Gastroesophageal sphincter (tissue), 4 donors: Measurements from ENCODE around the gene ARMC9. TPM values are rescaled to one million over a fixed set of nuclear protein-coding genes. Genes with fewer than 3 reads are reported as not detected.
A peak's percentile ranks its signal among the peaks of the same experiment; 100 is the strongest.

Experiments
- ATAC-seq: fragments of 150-250 bp; one replicate; pipeline ENCODE4 v1.9.1; 2016; ENCODE audit warnings: mild to moderate bottlenecking, moderate library complexity
- H3K27ac ChIP-seq, 4 donors: fragments of 200-600 bp; sonication (generic) in 3 of 4; 1 replicate in 3 of 4; 2 replicates in 1 of 4; pipeline ENCODE4 v1.5.1; 2016 to 2019
- H3K27me3 ChIP-seq: fragments of 200-600 bp; sonication (generic); one replicate; pipeline ENCODE4 v1.5.1; 2019
- H3K36me3 ChIP-seq, 2 donors: fragments of 200-600 bp; sonication (generic); one replicate each; pipeline ENCODE4 v1.5.1; 2019; ENCODE audit warnings: control low read depth in 1 of 2
- H3K4me1 ChIP-seq, 3 donors: fragments of 200-600 bp; sonication (generic); 1 replicate in 2 of 3; 2 replicates in 1 of 3; pipeline ENCODE4 v1.5.1; 2016 to 2019; ENCODE audit warnings: control low read depth in 2 of 3
- H3K4me3 ChIP-seq, 2 donors: fragments of 200-600 bp; sonication (generic); one replicate each; pipeline ENCODE4 v1.5.1; 2019; ENCODE audit warnings: mild to moderate bottlenecking in 1 of 2, moderate library complexity in 1 of 2
- H3K9me3 ChIP-seq, 3 donors: fragments of 200-600 bp; sonication (generic); one replicate each; pipeline ENCODE4 v1.5.1; 2017 to 2019; ENCODE audit warnings: control low read depth in 2 of 3
- CTCF ChIP-seq, 4 experiments: fragments of 200-600 bp in 2 of 4; fragments of 450-650 bp in 2 of 4; sonication (generic) in 1 of 4; IDR thresholded peaks; one replicate each; pipeline ENCODE4 v1.5.1; 2017 to 2019; ENCODE audit warnings: antibody characterized with exemption in 4 of 4, mild to moderate bottlenecking in 2 of 4, moderate library complexity in 2 of 4
- EP300 ChIP-seq: sonication (generic); formaldehyde crosslinking; IDR thresholded peaks from one replicate; pipeline ENCODE4 v1.6.1; 2017; ENCODE audit warnings: antibody characterized with exemption, mild to moderate bottlenecking
- POLR2A ChIP-seq, 2 donors: fragments of 450-650 bp; IDR thresholded peaks; one replicate each; pipeline ENCODE4 v1.6.1; 2017; ENCODE audit warnings: antibody characterized with exemption in 2 of 2, mild to moderate bottlenecking in 2 of 2, moderate library complexity in 1 of 2
- POLR2AphosphoS5 ChIP-seq: sonication (generic); formaldehyde crosslinking; IDR thresholded peaks from one replicate; pipeline ENCODE4 v1.6.1; 2017; ENCODE audit warnings: antibody characterized with exemption
- WGBS, 2 donors: methylation state at CpG; one replicate each; pipeline ENCODE4 v1.1.5; 2018; ENCODE audit warnings: low coverage in 1 of 2; 5-methylcytosine and 5-hydroxymethylcytosine counted together
- total RNA-seq, 4 donors: library from RNA; depleted of rRNA; stranded (reverse); fragments of >200 nt; gene quantifications; one replicate each; pipeline ENCODE4 v1.1.0, GENCODE V29; 2016

Gene ARMC9
- total RNA-seq, 4 donors from 2014 or later: 69.6 to 298 (median 152) TPM

DNA sequence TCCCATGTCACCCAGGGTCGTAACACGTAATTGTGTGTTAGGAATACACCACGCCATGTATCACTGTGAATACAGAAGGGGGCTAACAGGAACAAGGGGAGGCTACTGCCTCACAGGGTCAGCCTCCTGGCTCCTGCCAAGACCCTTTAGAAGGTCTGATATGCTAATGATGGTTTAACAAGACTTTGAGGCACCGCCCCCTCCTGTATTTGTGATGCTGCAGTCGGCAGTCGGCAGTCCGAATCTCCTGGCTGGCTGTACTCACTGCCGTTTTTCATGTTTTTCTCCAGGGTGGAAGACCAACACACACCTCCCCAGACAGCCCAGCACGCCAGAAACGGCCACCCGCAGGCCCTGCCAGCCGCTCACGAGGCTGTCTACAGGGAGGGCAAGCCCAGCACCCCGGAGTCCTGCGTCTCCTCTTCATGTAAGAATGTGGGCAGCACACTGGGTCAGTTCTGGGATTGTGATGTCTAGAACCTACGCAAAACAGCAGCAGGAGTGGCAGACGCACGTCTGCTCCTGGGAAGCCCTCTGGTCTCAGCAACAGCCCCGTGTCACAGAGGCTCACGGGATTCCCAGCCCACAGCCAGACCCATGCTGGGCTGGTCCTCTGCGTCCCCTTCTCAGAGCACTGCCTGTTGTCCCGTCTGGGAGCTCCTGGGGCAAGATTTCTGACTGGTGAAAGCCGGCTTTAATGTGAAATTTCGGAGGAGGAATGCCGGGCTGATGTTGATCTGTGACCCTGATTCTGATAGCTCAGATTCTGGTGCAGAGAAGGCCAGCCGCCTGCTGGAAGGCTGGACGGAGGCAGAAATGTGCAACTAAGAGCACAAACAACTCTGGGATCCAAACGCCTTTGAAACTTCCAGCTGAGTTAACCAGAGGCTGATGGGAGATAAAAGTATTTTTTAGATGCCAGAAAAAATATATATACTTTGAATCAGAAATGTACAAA is 157.4 kb downstream of the ARMC9 start:
- H3K36me3 ChIP-seq: peaks cover 0 to 58% of the 10 kb centered on the region in 2 donors
- peak overlapping the region in 2 of 4 donors; percentile 11 to 34 for H3K27ac ChIP-seq
- no peaks in the 10 kb centered on the region for H3K27me3 ChIP-seq
- no peak for ATAC-seq
- no peaks in the 10 kb centered on the region for H3K9me3 ChIP-seq
- WGBS, 2 donors: 55 to 60% methylated on average over 3 of the region's 28 CpGs
- no peak overlapping the region for H3K4me3 ChIP-seq
- H3K4me1 ChIP-seq: no peaks in the 10 kb centered on the region
- no peak for TF ChIP-seq CTCF (IDR thresholded peaks at IDR 0.05)
- TF ChIP-seq EP300: no peak
- TF ChIP-seq POLR2A (IDR thresholded peaks at IDR 0.05): no peak

DNA sequence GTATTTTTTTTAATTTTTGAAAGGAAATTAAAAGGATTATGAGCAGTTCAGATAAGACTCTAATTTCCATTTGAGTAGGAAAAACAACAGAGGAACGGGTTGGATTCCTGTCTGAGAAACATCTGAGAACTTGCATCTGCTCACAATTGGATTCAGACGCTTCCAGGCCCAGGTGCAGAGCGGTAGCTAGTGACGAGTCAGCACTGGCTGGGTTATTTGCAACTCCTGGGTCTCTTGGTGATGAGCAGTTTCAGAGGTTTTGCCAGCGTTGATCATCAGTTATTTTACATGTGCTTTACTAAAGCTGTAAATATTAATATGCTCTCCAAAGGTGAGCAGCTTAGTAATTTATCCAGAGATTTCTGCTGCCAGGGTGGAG is 158.0 kb downstream of the ARMC9 start:
- 59 to 78% methylated on average over 4 to 5 of the region's 5 CpGs for WGBS, 2 donors
- TF ChIP-seq CTCF (IDR thresholded peaks at IDR 0.05): no peak
- no peak for TF ChIP-seq POLR2A (IDR thresholded peaks at IDR 0.05)
- TF ChIP-seq EP300: no peak
- TF ChIP-seq POLR2AphosphoS5: no peak
- ATAC-seq: no peak
- Histone ChIP-seq H3K36me3 (peaks cover 0 to 65% of the 10 kb centered on the region in 2 donors), H3K4me1 (no peaks in the 10 kb centered on the region), H3K4me3 (no peak overlapping the region), H3K9me3 (no peaks in the 10 kb centered on the region), H3K27me3 (no peaks in the 10 kb centered on the region), H3K27ac (no peak overlapping the region)

DNA sequence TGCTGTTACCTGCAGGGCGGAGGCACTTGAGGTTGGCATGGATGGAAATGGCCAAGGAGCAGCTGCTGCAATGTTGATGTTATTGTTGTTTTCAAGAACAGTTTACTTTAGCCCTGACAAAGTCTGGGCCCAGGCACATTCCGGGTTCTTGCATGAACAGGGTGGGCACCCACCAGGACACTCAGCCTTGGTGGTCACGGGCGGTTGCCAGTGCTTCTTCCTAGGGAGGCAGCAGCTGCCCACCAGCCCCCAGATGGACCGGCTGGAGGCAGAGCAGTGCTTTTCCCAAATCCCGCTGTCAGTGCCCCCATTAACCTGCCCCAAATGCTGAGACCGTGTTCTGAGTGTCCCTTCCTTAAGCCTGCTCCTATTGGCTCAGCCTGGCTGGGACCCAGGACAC is 158.6 kb downstream of the ARMC9 start:
- H3K27me3 ChIP-seq: no peaks in the 10 kb centered on the region
- no peak overlapping the region for H3K4me3 ChIP-seq
- no peaks in the 10 kb centered on the region for H3K4me1 ChIP-seq
- WGBS, 2 donors: 97% methylated on average over 6 of the region's 7 CpGs; no CpG with 5 or more reads in 1 of the 2 donors
- H3K9me3 ChIP-seq: no peaks in the 10 kb centered on the region
- TF ChIP-seq EP300: no peak
- no peak for TF ChIP-seq POLR2A (IDR thresholded peaks at IDR 0.05)
- TF ChIP-seq POLR2AphosphoS5: no peak
- no peak for TF ChIP-seq CTCF (IDR thresholded peaks at IDR 0.05)
- no peak overlapping the region for H3K27ac ChIP-seq
- H3K36me3 ChIP-seq: peaks cover 0 to 68% of the 10 kb centered on the region in 2 donors
- ATAC-seq: no peak

DNA sequence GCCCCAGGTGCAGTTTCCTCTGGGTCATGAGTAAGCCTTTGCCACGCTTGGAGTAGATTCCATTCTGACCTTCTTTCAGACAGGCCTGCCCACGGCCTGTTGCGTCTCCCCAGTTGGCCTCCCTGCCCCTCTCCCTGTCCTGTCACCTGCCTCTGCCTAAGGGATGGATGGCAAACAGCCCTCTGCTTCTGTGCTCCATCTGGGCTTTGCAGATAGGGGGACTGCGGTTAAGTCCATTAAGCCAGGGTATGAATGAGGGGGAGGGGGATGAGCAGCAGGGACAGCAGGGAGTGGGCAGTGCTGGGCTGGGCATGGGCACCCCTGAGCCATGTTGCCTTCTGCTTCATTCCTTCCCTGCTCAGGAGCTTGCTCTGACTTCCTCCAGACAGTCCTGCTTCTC is 159.5 kb downstream of the ARMC9 start:
- H3K27me3 ChIP-seq: no peaks in the 10 kb centered on the region
- no peaks in the 10 kb centered on the region for H3K9me3 ChIP-seq
- H3K4me3 ChIP-seq: no peak overlapping the region
- WGBS, 2 donors: 96% methylated on average over 4 of the region's 4 CpGs; no CpG with 5 or more reads in 1 of the 2 donors
- no peak overlapping the region for H3K27ac ChIP-seq
- H3K4me1 ChIP-seq: no peaks in the 10 kb centered on the region
- TF ChIP-seq EP300 (no peak), CTCF (IDR thresholded peaks at IDR 0.05) (no peak), POLR2A (IDR thresholded peaks at IDR 0.05) (no peak), POLR2AphosphoS5 (no peak)
- peaks cover 0 to 75% of the 10 kb centered on the region in 2 donors for H3K36me3 ChIP-seq
- ATAC-seq: no peak

GRCh38 chr2:231359441-231359840 is 161.0 kb downstream of the ARMC9 start:
- Histone ChIP-seq H3K4me3 (no peak overlapping the region), H3K9me3 (no peaks in the 10 kb centered on the region), H3K27me3 (no peaks in the 10 kb centered on the region), H3K4me1 (no peaks in the 10 kb centered on the region), H3K36me3 (peaks cover 0 to 90% of the 10 kb centered on the region in 2 donors), H3K27ac (no peak overlapping the region)
- WGBS, 2 donors: 90 to 91% methylated on average over 5 to 6 of the region's 10 CpGs
- ATAC-seq: no peak
- no peak for TF ChIP-seq CTCF (IDR thresholded peaks at IDR 0.05)
- no peak for TF ChIP-seq POLR2AphosphoS5
- TF ChIP-seq POLR2A (IDR thresholded peaks at IDR 0.05): no peak
- TF ChIP-seq EP300: no peak
